GM20000 (cell line): ENCODE results near the gene IRF8.

Experiments
- DNase-seq: peaks from one replicate; pipeline ENCODE4 v3.0.0; 2012; ENCODE audit warnings: low spot score
- TF ChIP-seq, protein P1 (sequence below): IDR thresholded peaks from 2 replicates; pipeline ENCODE4 v1.5.1; 2012; ENCODE audit warnings: mild to moderate bottlenecking, control low read depth; ENCODE audit errors: extremely low read depth, missing control alignments

The IRF8 gene

DNA sequence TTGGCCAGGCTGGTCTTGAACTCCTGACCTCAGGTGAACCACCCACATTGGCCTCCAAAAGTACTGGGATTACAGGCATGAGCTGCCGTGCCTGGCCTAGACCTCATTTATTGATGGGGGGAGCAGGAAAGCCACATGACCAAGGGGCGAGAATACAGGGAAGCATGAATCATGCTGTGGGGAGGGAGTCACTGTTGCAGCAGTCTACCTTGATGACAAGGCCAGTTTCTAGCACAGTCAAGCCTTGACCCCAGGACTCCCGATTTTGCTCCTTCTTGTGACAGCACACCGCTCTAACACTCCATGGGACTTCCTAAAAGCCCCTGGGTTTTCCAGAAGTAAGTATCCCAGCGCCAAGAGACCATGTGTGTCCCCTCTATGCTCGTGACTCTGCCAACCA is 42.9 kb upstream of the IRF8 start:
- TF ChIP-seq, protein P1, sequence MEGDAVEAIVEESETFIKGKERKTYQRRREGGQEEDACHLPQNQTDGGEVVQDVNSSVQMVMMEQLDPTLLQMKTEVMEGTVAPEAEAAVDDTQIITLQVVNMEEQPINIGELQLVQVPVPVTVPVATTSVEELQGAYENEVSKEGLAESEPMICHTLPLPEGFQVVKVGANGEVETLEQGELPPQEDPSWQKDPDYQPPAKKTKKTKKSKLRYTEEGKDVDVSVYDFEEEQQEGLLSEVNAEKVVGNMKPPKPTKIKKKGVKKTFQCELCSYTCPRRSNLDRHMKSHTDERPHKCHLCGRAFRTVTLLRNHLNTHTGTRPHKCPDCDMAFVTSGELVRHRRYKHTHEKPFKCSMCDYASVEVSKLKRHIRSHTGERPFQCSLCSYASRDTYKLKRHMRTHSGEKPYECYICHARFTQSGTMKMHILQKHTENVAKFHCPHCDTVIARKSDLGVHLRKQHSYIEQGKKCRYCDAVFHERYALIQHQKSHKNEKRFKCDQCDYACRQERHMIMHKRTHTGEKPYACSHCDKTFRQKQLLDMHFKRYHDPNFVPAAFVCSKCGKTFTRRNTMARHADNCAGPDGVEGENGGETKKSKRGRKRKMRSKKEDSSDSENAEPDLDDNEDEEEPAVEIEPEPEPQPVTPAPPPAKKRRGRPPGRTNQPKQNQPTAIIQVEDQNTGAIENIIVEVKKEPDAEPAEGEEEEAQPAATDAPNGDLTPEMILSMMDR = no peak
- peak; percentile 12 for DNase-seq

GRCh38 chr16:85856585-85856984 is 42.4 kb upstream of the IRF8 start:
- TF ChIP-seq, protein P1 = no peak
- DNase-seq = peak; percentile 25

GRCh38 chr16:85857406-85857805 is 41.6 kb upstream of the IRF8 start:
- no peak for DNase-seq
- TF ChIP-seq, protein P1 = no peak

DNA sequence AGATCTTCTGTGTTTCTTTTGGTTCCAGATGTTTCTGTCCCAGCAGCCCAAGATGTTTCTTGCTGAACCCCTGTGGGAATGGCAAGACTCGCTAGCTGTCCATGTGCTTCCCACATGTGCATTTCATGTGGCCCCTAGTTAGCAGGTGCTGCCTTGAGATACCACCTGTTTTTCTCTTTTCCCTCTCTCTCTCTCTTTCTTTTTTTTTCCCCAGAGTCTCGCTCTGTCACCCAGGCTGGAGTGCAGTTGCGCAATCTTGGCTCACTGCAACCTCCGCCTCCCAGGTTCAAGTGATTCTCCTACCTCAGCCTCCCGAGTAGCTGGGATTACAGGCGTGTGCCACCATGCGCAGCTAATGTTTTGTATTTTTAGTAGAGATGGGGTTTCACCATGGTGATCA is 40.4 kb upstream of the IRF8 start:
- DNase-seq = peak; percentile 9

GRCh38 chr16:85858984-85859817 is 39.8 kb upstream of the IRF8 start:
- TF ChIP-seq, protein P1 = no peak
- peak; percentile 23 for DNase-seq

GRCh38 chr16:85859818-85860125 is 39.2 kb upstream of the IRF8 start:
- DNase-seq = no peak
- TF ChIP-seq, protein P1 = no peak

- peak; percentile 62 for DNase-seq
- TF ChIP-seq, protein P1 = no peak
These were observed 38.4 kb upstream of the IRF8 start for GRCh38 chr16:85860413-85861094.
